HG02571 (cell line): Measurements from ENCODE around the gene NRDE2.
A peak's percentile ranks its signal among the peaks of the same experiment; 100 is the strongest.

Source experiments
- ATAC-seq: cut with Tn5 transposase; IDR thresholded peaks from one replicate; pipeline ENCODE4 v1.9.1; 2021; ENCODE audit warnings: mild to moderate bottlenecking, moderate library complexity; ENCODE audit not compliant: unreplicated experiment

NRDE2 gene

DNA sequence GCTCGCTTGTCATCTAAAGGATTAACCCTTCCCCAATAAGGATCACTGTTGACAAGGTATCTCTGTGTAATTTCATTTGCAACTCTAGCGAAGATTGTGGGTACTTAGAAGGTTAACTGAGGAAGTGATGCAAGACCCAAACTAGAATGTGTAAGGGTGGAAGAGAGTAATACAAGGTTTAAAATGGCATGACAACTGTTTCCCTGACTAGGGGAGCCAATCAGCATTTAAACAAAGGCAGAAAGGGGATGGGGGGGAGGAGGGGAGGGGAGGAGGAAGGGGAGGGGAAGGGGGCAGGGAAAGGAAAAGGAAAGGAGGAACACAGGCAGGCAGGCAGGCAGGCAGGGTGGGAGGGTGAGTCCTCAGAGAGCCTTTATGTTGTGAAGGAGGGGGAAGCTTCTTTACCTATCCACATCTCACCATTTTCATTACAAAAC lies 31.1 kb downstream of the NRDE2 start:
- ATAC-seq, result no peak

DNA sequence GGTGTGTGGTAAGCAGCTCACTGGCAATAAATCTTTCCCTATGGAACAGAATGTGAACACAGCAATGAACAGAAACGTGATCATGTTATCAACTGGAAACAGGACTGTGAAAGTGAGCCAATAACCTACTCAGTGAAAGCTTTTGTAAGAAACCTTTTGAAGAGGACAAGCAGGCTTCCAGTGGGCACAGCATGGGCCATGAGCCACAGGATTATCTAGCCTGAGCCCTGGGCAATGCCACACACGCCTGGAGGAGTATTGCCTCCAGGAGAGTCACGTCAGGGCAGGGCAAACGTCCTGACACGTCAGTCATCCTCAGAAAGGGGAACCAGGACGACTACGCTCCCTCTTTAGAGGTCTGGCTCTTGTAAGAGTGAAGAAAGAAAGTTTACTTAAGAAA lies 32.3 kb downstream of the NRDE2 start:
- ATAC-seq, result no peak

DNA sequence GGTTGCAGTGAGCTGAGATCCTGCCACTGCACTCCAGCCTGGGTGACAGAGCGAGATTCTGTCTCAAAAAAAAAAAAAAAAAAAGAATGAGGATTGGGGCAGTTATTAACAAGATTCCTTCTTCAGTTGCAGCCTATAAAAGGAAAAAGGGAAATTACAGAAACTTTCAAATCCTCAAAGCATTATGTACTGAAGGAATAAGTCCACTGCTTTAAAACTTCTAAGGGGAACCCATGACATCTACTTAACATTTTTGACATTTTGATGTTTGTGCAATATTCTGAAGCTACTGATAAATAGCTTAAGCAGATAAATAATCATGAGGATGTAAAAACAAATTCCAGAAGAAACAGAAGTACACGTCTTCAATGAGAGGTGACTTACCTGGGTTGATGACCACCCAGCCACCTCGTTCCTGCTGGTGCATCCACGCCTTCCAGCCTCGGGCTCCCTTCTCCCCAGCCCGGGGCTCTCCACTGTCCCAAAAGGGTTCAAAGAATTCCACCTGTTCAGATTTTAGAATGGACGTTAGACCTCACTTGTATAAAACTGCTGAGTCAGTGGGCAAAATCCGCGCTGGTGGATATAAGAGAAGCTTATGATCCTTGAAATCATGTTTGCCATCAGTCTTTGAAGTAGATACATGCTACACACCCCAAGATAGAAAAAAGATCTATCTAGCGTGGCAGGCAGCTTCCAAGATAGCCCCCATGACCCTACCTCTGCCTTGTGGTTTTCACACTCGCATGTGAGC lies 33.7 kb downstream of the NRDE2 start:
- ATAC-seq, result no peak

DNA sequence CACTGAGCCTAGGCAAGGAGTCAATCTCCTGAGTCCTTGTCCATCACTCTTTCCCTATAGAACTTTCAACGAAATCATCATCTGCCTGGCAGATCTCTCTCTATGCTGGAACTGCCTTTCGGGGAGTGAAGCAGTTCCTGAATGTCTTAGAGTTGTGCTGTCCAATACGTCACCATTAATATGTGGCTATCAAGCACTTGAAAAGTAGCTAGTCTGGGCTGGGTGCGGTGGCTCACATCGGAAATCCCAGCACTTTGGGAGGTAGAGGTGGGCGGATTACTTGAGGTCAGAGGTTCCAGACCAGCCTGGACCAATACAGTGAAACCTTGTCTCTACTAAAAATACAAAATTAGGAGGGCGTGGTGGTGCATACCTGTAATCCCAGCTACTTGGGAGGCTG lies 35.1 kb downstream of the NRDE2 start:
- no peak for ATAC-seq

DNA sequence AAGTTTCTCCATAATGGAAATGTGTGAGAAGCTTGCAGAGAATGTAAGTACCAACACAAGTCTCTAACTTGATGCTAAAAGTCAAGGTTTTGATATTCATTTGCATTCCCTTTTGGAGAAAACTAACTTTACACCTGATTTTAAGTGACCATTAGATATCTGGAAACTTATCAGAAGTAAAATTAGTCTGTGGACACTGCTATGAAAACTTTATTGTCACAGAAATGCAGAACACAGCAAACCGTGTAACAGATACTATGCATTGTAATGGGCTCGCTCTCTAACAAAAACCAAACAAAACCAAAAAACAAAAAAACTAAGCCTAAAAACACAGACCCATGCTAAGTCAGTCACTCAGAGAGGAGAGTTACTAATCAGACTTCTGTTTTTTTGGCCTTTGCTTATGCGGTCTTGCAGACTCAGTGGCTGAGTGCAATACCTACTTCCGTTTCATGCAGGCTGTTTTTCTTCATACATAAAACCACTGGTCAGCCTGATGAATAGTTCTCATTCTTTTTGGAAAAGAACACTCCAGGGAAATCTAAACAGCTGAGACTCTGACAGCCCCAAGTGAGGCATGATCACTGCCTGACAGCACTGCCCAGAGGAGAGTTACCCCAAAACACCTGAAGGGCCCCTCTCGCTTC lies 35.7 kb downstream of the NRDE2 start:
- no peak for ATAC-seq

DNA sequence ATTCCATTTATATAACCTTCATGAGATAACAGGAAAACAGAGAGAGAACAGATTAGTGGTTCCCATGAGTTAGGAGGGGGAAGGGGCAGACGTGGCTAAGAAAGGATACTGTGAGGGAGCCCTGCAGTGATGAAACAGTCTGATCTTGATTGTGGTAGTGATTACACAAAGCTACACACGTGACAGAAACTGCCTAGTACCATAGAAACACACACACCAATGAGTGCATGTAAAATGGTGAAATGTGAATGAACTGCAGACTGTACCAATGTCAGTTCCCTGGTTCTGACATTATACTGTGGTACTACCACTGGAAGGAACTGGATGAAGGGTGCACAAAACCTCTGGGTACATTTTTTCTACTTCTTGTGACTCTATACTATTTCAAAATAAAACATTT lies 36.9 kb downstream of the NRDE2 start:
- ATAC-seq, result no peak

DNA sequence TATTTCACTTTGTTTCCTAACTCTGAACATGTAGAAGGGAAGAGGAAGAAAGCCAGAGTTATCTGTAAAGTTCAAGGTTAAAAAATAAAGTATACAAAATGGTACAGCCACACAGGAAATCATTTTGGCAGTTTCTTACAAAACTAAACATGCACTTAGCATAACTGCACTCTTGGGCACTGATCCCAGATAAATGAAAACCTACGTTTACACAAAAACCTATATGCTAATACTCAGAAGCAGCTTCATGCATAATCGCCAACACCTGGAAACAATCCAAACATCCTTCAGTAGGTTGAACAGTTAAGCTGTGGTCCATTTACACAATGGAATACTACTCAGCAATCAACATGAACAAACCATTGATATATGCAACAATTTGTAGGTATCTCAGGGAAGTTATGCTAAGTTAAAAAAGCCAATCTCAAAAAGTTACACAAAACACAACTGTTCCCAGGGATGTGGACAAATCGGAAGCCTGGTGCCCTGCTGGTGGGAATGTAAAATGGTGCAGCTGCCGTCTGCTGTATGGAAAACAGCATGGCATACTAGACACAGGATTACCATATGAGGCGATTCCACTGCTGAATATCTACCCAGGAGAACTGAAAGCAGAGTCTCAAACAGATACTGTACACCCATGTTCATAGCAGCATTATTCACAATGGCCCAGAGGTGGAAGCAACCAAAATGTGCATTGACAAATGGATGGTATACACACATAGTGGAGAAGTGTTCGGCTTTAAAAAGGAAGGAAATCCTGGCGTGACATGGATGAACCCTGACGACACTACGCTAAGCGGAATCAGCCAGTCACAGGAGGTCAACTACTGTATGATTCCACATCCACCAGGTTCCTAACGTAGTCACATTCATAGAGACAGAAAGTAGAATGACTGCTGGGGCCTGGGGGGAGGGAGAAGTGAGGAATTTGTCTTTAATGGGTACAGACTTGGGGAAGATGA lies 37.7 kb downstream of the NRDE2 start:
- no peak for ATAC-seq

DNA sequence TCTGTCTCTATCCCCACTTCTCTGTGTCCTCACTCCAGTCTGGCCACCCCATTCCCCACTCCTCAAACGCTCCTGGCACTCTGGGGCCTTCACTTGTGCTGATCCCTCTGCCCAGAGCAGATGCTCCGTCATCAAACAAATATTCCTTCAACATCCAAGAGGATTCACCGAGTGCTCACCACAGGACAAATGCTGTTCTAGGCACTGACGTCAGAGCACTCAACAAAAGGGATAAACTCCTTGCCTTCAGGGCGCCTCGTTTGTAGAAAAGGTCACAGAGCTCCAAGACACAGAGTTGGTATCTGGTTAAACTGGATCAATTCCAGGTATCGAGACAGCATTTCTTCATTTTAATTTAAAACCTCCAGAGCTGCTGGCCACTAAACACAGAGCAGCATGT lies 40.0 kb downstream of the NRDE2 start:
- no peak for ATAC-seq

DNA sequence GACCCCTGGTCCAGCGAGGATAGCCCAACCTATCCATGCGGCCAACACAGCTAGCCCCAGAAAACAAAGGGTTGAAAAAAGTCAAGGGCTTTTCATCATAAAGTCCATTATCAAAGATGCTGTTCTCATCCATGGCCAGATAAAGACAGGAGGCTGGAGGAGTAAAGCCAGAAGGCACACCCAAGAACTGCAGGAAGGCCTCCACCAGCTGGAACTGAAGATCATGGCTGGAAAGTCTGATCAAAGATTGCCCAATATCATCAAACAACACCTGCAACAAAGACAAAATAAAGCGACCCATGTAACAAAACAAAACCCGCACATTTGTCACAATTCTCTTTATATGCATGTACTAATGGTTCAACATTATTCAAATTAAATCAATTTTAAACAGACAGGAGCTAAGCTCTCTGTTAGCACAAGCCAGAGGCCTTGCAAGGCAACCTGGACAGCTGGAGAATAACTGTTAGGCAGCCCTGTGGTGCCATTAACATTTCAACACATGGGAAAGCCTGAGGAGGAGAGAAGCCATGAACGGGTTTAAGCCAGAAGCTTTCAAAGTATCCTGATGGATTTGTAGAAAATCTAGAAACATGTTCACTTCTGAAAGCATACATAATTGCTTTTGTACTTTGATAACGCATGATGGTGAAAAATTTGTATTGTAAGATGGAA lies 41.3 kb downstream of the NRDE2 start:
- no peak for ATAC-seq

DNA sequence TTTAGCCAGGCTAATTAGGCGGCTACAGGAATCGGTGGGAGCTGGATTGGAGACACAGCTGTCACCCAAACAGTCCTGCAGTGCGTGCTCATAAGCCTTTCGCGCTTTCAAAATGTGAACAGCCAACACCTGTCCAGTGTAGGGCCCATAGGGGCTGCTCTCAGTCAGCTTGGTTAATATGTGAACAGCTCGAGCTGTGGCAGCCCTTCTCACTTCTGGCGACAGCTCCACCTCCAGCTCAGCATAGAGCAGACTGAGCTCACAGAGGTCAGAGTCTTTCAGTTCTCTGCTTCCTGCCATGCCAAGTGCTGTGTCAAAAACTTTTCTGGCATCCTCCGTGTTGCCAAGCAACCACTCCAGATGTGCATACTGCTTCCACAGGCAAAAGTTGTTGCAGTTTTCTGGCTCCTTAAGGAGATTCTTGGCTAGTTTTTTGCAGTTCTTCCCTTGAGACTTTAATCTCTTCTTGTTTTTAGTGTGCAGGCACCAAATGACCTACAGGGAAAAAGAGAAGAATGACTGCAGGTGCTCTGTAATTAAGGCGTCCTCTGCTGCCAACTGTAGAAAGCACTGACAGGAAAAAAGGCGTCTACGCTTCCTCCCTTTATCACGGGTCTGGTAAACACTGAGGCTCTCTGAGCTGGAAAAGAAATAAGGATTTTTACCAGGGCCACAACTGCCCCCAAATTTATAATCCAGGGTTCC lies 42.9 kb downstream of the NRDE2 start:
- peak; percentile 98 for ATAC-seq

DNA sequence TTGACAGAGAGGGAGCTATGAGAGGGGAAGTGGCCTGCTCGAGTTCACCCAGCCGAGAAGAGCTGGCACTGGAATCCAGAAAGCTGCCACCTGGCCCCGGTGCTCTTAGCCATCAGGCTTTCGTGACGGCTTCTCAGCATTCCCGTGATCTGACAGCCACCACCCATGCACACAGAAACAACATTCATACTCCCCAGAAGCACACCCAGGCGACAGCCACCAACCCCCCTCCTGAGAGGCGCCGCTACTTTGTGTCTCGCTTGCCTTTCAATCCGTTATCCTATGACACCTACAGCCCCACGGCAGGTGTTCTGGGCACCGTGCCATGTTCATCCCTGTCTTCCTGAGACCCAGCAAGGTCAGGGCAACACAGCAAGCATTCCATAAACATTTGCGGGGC lies 44.0 kb downstream of the NRDE2 start:
- ATAC-seq, result no peak

DNA sequence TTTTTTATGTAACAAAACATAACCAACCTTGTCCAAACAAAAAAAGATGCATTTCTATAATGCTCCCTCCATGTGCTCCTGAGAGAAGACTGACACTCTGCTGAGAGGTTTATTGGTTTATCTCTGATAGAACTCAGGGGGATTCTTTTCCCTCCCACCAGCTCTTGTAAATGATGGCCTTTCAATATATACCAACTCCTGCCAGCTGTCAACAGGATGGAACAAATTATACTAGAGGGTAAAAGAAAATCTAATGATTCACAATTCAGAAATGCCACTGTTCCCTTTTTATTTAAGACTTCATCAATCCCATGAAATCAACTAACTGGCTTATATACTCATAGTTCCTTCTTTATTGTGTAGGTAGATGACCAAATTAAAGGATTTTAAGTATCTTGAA lies 50.0 kb downstream of the NRDE2 start:
- no peak for ATAC-seq

DNA sequence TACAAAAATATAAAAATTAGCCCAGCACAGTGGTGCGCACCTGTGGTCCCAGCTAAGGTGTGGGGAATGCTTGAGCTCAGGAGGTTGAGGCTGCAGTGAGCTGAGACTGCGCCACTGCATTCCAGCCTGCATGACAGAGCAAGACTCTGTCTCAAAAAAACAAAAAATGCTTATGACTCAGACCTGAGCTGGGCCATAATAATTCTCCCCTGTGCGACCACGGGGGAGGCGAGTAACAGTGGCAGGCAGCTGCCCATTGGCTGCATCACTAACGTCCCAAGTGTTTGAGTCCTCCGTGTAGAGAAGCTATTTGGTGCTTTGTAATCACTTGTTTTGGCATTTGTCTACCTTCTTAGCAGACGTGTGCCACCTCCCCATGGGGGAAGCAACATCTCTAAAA lies 50.5 kb downstream of the NRDE2 start:
- ATAC-seq, result no peak

DNA sequence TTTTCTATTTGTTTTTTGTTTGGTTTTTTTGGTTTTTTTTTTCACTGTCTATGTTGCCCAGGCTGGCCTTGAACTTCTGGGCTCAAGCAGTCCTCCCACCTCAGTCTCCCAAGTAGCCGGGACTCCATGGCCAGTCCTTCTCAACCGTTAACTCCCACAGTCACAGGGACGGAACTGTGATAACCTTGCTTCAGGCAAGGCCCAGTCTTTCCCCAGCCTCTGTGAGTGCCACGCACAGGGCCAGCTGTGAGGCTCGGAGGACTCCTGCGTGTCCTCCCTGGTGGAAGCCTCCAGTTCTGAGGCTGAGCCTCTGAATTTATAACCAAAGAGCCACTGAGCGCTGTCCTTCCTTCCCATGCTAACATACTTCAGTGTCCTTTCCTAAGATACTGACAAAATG lies 51.6 kb downstream of the NRDE2 start:
- ATAC-seq, result no peak

DNA sequence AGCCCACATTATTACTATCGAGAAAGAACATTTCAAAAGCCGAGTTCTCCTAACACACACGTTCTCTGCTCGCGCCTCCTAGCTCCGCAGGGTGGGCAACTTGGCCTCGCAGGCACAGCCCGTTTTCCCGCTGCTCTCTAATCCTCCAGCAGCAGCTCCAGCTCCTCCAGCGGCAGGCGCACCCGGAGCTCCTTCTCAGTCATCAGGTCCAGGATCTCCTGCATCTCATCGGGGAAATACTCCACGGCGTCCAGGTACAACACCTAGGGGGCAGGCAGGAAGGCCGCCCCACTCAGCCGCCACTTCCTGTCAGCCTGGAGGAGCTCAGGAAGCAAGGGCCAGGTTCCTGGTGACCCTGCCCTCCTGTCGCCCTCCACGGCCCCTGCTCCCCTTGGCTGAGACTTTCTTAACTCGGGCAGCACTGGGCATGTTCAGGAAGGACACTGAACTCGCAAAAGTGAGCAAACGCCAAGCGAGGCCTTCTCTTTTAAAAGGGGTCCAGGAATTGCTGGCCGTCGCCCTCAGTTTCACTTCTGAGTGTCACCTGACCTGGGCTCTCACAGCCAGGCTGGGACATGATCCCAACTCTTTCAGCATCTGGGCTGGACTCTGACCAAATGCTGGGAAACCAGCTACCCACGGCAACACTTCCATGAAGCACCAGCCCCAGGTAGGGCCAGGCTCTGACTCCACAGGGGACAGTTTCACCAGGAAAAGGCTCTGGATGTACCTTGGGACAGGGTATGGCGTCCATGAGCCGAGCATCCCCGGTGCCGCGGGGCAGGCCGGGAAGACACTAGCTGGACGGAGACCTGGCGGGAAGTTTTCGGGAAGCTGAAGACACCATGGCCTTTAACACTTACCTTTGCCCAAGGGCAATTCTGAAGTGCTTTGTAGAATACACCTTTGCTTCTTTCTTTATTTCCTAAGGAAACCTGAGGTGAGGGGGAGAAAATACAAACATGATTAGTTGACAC lies 53.3 kb downstream of the NRDE2 start:
- no peak for ATAC-seq

DNA sequence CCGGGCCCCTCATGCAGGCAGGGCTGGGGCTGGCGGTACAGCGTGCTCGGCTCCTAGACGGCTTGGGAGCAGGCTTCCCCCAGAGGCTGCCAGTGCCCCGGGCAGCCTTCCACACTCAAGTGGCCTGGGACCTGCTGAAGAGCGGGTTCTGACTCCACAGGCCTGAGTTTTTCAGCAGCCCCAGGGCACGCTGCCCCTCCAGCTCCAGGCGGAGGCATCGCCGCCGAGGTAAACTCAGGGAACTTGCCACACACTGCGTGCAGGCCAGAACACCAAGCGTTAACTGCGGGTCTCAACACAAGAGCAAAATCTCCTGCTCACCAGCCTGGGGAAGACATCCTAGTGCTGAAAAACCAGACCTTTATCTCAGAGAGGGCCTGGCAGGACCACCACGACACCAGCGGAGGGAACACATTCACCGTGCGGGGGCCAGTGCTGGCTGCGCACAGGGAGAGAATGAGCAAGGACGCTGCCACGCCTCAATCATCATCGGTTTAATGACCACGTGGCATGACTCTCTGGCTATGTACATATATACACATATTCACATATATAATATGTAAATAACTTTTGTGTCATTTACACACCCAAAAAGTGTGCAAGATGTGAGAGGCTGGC lies 54.1 kb downstream of the NRDE2 start:
- ATAC-seq, result no peak

DNA sequence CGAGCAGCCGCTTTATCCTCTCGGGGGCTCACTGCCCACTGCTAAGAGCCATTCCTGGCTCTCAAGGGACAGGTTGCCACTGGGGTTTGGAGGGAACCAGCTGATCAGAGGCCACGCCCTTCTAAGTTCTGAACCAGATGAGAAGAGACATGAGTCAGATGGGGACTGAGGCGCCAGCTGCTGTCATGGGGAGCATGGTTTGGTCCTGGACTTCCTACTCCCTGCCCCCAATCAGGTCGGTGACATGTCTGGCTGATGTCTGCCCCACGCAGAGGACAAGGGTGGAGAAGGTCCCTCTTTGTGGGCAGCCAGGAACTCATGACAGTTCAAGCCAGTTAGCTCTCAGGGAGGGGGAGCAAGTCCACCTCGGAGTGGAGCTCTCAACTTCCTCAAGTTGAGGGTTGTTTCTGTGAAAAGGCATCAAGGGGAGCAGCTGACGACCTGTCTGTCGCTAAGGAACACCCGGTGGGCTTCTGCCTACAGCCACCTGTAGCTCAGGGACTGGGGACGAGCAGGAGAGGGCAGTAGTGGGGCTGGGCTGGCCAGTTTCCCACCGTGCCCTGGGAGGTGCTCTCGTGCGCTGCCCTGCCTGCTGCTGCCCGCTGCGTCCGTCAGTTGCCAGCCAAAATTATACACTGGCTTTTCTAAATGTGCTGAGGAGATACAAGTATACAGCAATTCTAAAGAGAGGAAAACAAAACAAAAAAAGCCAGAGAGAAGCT lies 54.9 kb downstream of the NRDE2 start:
- no peak for ATAC-seq

DNA sequence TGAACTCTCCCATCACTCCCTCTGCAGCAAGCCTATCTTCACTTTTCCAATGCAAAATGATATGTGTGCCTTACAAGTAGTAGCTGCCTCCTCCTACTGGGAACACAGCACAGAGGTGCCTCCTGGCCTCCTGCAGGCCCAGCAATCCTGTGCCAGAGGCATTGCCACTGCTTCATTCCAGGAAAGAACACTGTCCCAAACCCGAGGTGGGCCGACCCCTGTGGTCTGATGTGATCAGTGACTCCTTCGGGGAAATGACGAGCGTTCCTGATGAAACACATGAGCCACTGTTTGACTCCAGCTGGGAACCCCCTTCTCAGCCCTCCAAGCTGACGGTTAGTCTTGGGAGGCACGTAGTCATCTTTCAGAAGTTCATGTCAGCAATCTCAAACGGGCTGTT lies 55.9 kb downstream of the NRDE2 start:
- no peak for ATAC-seq
